HG03060 (cell line): ENCODE measurements around the gene KCNG2.

Experiments
- ATAC-seq: cut with Tn5 transposase; IDR thresholded peaks from one replicate; pipeline ENCODE4 v1.9.1; 2021; ENCODE audit warnings: low read depth, moderate number of reproducible peaks; ENCODE audit not compliant: unreplicated experiment

The KCNG2 gene

DNA sequence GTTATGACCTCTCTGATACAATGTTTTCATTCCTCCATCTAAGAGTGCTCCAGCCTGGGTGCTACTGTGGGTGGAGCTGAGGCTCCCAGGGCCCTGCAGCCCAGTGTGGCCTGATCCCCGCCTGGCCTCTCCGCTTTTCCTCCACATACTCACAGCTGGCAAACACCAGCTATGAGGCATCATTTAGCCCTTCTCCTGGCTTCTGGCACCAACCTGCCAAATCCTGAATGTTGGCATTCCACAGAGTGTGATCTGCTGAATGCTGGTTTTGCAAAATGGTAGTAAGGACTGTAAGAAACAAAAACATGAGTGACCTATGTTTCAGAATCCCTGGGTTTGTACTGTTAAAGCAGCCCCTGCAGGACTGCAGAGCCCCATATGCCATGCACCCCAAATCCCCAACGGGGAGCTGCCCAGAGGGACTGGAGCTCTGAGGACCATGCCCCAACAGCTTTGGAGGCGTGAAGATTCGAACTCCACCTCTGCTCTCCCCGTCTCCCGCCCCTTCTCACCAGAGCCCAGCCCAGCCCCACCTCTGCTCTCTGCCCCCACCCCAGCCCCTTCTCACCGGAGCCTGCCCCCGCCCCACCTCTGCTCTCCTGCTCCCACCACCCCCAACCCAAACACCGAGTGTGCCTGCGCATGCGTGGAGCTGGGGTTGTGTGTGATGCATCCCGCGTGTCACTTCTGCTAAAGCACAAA, 149.5 kb downstream of the KCNG2 start:
- no peak for ATAC-seq

DNA sequence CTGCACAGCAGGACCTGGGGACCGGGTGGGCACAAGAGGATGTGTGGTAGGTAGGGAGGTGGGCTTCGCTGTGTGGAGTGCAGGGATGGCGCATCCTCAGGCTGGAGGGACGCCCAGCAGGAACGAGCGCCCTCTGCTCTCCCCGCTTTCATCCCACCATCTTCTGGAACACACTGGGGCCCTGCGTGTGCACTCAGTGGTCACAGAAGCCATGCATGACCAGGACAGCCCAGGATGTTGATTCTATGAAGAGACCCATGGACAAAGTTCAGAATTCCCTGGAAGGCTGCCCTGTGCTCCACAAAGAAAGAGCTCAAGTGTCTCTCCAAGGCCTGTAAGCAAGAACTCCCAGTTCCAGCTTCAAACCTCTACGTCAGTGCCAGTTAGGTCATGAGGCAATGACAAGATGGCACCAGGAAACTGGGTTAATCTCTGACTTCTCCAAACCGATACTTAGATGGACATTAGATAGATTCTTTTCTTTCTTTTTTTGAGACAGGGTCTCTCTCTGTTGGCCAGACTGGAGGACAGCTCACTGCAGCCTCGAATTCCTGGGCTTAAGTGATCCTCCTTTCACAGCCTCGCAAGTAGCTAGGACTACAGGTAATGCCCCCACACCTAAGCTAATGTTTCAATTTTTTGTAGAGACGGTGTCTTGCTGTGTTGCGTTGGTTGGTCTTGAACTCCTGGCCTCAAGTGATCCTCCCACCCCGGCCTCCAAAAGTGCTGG, 150.3 kb downstream of the KCNG2 start:
- no peak for ATAC-seq

DNA sequence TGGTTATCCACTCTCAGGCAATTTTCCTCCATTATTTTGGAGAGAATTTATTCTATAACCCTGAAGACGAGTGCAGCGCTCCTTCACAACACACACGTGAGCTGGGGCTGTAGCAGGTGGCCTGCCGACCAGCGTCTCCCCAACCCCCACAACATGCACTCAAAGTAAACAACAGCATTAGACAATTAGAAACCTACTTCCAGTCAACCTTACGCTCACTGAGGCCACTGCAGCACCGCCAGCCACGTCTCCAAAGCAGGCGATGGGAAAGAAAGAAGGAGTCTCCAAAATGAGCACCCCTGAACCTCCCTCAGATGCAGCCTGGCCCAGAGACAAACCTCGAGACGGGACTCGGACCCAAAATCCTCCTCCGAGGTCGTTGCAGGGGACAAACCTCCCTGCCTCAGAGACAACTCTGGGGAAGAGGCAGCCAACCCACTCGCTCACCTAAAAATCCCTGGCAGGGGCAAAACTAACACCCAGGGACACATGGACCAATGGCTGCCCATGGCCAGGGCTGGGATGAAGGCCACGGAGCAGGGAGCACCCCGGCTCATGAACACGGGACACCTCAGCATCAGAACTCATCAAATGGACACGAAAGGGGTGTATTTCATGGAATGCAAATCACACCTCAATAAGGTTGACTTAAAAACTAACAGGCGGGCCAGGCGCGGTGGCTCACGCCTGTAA, 151.1 kb downstream of the KCNG2 start:
- no peak for ATAC-seq
